Inflammatory macrophage (primary cell): ENCODE results near the gene SUMO1.
A peak's percentile ranks its signal among the peaks of the same experiment; 100 is the strongest.

Experiments
- DNase-seq, 2 donors: peaks; one replicate each; pipeline ENCODE4 v3.0.0-alpha.2; 2020 to 2022

SUMO1 gene

DNA sequence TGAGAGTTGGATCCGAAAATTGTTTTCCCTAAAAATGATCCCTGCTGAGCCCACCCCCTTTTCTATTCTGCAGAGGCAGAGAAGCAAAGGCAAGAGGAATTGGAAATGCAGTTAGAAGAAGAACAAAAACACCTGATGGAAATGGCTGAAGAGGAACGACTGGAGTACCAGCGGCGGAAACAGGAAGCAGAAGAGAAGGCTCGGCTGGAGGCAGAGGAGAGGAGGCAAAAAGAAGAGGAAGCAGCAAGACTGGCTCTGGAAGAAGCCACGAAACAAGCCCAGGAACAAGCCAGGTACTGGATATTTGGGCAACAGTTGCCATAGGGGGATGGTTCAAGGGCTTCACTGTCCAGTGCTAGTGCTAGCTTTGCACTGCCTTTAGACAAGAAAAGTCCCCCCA, 41.7 kb downstream of the SUMO1 start:
- peak; percentile 18 to 37 for DNase-seq

DNA sequence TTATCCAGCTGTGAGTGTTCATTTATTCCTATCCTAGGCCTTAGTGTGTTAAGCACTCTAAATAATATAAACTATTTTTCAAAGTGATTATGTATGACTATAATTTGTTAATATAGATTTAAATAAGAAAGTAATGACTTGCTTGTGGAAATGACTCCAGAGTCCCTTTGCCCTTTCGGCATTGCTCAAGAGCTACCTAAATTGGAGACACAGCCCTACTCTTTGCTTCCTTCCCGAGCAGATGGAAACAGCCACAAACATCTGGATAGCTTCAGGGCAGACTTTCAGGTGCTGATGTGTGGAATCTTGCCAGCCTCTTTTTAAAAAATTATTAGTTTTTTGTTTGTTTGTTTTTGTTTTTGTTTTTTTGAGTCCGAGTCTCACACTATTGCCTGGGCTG, 44.0 kb downstream of the SUMO1 start:
- DNase-seq = no peak

- no peak for DNase-seq
These were observed 44.5 kb downstream of the SUMO1 start for GRCh38 chr2:202193881-202194353.

DNA sequence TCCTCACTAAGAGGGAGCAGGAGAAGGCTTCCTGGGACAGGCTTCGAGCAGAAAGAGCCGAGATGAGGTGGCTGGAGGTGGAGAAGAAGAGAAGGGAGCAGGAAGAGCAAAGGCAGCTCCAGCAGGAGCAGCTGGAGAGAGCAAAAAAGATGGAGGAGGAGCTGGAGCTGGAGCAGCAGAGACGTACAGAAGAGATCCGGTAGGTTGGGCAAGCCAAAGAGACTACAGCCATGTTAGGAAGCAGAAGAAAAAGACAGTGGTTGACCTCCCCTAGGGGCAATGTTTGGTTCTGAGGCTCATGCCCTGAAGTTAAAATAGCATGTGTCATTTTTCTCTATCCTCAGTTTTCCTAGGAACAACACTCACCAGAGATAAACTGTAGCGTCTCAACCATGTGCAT, 45.1 kb downstream of the SUMO1 start:
- DNase-seq = no peak

DNA sequence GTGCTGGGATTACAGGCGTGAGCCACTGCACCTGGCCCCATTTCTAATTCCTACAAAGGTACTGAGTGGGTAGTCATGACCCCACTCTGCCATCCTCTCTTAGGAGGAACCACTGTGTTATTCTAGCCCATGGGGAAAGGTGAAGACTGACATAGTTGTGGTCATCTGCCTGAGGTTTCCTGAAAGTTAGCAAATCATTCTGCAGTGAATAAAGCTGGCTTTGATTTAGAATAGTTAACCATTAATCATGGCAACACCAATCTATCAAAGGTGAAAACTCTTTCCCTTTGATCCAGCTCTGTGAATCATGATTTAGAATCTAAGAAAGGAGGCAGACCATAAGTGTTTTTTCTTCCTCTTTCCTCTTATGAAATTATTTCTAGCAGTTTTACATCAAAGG, 50.8 kb downstream of the SUMO1 start:
- DNase-seq = no peak

DNA sequence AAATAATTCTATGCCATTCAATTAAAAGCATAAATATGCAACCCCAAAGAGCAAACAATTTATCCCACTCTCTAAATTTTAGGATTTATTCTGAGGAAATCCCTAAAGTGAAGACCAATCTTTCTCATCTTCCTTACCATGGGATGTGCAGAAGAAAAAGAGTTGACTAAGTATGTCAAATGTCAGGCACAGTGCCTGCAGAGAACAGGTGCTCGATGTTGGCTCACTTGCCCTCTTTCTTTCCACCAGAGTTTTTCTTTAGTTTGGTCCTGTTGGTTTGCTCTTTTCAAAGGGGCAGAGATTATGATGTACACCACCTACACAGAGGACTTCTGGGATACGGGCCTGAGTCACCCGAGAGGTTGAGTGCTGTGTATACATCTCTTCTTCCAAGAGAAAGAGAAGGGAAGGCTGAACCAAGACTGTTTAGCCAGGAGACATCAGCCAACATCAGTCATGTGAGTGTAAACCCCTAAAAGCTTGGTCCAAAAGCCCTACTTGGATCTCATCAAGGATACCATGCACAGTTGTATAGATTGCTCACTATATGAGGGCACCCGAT, 51.7 kb downstream of the SUMO1 start:
- DNase-seq = no peak

GRCh38 chr2:202185156-202185555, 53.2 kb downstream of the SUMO1 start:
- no peak for DNase-seq

- DNase-seq = no peak
These were observed 53.8 kb downstream of the SUMO1 start for GRCh38 chr2:202184557-202184956.

DNA sequence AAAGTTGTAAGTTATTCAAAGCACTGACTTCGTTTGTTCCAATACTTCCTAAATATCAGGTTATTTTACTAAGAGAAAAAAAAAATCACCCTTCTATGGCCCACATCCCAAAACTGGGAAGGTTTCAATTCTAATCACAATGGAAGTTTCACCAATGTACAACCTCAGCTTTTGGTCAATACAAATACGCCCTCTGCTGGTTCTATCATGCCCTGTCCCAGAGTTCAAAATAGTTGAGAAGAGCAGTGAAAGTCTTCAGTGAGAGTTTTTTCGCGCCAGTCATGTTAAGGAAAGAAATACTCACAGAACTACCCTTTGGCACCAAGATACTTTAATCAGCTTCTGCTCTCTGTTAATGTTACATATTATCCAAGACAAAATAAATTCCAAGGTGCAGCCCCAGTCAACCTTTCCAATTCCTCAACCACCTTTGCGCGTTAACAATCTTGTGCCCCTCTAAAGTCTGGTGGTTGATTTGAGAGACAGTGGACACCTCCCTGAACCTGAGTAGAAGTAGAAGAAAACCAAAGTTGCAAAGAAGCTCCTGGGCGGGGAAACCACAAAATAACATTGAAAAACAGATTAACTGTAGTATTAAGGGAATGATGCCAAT, 59.9 kb downstream of the SUMO1 start:
- peak; percentile 67 to 72 for DNase-seq

DNA sequence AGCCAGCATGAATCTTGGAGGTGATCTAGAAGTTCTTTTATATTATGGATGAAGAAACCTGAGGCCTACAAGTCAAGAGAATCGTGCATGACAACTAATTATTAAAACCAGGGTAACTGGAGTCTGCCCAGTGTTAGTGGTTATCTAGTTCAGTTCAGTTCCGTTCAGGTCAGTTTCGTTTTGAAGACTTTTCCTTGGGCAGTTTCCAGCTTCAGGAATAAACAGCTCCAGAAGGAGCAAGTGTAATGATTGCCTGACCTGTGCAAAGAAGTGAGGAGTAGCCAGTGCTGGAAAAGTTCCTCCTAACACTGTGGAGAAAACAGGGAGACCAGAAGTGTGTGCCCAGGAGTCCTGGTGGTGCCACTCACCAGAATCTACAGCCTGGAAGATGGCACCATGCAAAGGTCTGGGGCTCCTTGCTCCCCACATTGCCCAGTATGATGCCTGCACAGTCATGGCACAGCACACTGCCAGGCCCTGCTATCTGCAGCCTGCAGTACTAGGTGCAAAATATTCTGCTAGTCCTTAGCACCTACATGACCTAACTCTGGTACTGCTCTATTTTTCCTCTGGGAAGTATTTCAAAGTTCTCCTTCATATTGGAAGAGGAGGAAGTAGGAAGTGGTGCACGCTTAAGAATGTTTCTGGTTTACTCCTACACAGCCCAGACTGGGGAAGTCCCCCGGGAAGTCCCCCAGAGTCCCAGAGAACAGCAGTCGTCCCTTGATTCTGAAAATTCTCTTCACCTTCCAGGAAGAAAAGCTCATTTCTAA, 65.8 kb downstream of the SUMO1 start:
- DNase-seq = peak; percentile 46 to 75

DNA sequence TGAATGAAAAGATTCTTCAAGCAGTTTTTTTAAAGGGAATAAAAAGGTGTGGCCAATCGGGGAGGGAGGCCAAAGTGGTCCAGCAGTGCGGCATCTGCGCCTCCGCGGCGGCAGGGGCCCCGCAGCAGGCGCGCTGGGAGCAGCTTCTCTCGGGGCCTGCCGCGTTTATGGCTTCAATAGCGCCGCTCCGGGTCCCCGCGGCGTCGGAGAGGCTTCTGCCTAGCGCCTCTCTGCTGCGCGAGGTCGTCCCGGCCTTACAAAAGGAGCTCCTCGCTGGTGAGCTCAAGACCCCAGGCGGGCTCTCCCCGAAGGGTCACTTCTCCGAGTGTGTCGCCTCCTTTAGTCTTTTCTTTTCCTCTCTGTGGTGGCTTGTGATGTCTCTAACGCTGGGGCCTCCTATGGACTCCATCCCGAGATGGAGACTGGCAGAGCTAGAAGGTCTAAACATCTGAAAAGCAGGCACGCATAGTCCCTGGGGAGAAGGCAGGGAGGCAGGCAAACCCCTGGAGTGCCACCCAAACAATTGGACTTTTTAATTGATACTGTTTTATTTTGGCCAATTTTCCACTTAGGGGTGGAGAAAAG, 67.1 kb downstream of the SUMO1 start:
- no peak for DNase-seq

DNA sequence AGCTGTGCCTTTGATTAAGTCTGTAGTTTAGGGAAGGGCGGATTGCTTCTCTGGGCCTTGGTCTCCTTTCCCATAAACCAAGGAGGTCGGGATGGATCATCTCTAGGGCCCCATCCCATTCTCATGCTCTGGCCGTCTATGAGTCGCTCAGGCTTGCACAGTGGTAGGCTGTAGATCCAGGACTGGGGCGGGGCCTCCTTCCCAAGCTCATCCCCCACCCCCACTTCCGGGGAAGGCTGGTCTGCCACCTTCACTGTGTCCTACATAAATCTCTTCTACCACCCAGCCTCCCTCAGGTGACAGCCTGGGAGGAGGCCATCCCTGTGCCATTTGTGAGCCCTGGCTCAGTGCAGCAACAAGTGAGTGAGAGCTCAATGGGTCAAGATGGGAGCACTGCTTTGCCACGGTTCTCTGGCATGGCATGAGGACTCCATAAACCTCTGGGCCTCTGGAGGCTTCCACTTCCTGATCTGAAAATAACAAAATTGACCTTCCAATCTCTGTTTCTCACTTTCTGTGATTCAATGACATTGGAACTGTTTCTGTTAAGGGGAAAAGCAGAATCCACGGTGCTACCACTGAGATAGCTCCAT, 68.5 kb downstream of the SUMO1 start:
- no peak for DNase-seq

DNA sequence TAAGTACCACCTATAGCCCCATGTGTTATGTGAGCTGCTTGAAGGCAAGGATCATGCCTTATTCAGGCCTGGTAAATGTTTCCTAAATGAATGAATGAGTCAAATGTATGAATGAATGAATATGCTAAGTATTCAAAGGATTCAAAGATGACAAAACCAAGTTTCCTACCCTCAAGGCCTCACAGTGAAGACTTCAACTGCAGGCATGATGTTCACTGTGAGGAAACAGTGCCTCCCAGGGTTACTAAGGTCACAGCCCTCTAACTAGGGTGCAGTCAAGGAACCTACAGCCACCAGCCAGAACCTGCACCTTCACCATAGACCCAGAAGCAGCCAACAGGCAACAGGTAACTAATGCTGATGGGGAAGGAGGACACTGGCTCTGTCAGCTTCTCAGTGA, 69.3 kb downstream of the SUMO1 start:
- DNase-seq = no peak

DNA sequence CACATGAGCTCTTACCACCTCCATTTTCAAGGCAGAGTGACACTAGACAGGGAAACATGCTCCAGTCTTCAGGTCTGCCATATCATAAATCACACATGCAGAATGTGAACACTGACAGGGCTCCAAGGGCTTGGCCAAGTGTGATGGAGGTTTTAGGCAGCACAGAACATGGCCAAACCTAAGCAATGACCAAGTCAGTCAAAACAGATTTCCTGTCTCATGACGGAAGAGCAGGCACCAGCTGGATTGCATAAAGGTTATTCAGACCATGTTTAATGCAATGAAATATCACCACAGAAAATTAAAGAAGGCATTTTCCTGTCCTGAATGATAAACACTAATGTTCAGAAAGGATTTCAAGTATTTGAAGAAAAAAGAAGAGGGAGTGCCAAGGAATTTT, 72.5 kb downstream of the SUMO1 start:
- peak in 1 of 2 donors; percentile 38 for DNase-seq

DNA sequence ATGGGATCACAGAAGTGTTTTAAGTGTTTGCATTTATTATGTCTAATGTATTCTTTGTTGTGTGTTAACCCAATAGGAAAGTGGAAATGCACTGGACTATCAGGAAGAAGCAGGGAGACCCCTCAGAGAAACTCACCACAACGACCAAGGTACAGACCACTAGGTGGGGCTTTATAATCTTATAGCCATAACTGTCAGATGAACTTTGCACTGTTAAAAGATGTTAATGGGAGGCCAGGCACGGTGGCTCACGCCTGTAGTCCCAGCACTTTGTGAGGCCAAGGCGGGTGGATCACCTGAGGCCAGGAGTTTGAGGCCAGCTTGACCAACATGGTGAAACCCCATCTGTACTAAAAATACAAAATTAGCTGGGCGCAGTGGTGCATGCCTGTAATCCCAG, 73.2 kb downstream of the SUMO1 start:
- DNase-seq = no peak

DNA sequence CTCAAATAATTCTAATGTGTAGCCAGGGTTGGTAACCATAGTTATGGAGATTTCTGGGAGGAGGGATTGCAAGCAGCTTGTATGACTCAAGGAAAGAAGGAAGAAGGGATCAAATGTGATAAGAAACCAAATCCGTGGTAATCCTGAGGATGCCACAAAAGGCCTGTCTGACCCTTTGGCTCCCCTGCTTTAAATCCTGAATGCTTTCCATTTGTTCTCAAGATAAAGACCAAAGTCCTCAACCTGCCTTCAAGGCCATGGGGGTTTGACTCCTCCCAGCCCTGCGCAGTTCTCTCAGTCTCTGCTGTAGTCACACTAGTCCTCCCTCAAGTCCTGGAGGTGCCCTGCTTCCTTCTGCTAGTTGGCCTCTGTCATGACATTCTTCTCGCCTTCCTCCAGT, 74.0 kb downstream of the SUMO1 start:
- DNase-seq = no peak

DNA sequence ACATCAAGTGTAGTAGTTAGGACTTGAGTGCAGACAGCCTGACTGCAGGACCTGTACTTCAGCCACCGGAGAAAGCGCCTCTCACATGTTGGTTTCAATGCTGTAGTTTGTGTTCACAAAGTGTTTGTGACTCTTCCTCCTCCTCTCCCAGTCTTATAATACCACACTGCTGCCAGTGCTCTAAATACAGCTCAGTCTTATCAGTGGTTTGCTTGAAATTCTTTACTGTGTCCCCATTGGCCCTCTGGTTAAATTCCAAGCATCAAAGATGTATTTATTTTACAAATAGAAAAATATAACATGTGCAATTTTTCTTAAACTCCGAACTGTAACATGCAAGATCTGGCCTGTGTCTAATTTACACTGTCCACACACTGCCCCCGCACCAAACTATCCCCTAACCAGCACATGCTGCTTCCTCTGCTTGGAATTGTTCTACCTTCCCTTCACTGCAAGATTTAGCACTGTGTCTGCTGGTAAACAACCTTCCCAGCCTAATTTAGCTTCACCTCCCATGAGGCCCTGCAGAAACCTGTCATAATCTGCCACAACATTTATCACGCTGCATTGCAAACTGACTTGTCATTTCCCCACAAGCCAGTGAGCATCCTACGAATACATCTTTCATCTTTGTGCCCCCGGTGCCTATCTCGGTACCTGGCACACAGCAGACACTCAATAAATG, 77.1 kb downstream of the SUMO1 start:
- no peak for DNase-seq

- DNase-seq = peak; percentile 9 to 21
These were observed 79.6 kb downstream of the SUMO1 start for GRCh38 chr2:202158796-202159195.

DNA sequence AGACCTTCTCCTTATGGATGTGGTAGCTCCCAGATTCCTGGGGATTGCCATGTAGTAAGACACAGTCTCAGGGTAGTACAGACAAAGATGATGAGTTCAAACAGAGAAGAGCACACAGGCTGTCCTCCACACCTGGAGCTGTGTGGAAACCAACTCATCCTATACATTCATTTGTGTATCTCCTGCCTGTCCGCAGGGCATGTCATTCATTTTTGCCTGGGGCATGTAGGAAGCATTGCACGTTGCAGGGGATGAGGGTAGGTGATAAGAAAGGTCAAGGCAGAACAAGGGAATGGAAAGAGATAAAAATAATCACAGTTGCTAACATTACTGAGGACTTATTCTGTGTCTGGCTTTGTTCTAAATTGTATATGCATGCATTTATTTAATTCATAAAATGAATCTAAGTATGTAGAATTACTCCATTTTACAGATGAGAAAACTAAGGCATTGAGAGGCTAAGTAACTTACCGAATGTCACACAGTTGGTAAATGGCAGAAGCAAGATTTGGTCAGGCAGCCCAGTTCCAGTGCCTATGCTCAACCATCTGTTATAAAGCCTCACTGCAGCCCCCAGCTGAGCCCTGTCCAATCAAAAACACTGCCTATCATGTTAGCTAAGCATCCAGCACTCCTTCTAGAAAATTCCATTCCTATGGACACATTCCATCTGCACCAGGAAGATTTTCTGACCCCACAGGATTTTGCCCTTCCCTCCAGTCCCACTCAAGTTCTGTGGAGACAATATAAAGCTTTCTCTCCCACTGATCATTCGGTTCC, 81.0 kb downstream of the SUMO1 start:
- no peak for DNase-seq
